ENCODE measurements around the gene YDJC. TPM values are rescaled to one million over a fixed set of nuclear protein-coding genes. Genes with fewer than 3 reads are reported as not detected.

The YDJC gene
- total RNA-seq, 1 donor from 2014 or later = 25.8 TPM

GRCh38 chr22:21579474-21579851, 50.4 kb downstream of the YDJC start:
- TF ChIP-seq, protein P1, sequence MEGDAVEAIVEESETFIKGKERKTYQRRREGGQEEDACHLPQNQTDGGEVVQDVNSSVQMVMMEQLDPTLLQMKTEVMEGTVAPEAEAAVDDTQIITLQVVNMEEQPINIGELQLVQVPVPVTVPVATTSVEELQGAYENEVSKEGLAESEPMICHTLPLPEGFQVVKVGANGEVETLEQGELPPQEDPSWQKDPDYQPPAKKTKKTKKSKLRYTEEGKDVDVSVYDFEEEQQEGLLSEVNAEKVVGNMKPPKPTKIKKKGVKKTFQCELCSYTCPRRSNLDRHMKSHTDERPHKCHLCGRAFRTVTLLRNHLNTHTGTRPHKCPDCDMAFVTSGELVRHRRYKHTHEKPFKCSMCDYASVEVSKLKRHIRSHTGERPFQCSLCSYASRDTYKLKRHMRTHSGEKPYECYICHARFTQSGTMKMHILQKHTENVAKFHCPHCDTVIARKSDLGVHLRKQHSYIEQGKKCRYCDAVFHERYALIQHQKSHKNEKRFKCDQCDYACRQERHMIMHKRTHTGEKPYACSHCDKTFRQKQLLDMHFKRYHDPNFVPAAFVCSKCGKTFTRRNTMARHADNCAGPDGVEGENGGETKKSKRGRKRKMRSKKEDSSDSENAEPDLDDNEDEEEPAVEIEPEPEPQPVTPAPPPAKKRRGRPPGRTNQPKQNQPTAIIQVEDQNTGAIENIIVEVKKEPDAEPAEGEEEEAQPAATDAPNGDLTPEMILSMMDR (IDR thresholded peaks at IDR 0.05; ENCODE audit: unreplicated experiment) = no peak
- Mint-ChIP-seq H3K27me3 (ENCODE audit: low read depth) (no peaks in the 10 kb centered on the region), H3K9me3 (no peaks in the 10 kb centered on the region), H3K36me3 (peaks cover 3% of the 10 kb centered on the region), H3K27ac (peak overlapping the region; percentile 21), H3K4me3 (no peak overlapping the region), H3K4me1 (peaks cover 7% of the 10 kb centered on the region)
- no peak for DNase-seq (ENCODE audit: low spot score in 2 of 2, unreplicated experiment in 2 of 2)

Small RNAs within 50 kb of the gene (microRNA-seq; reads per million reads assigned to microRNA genes)
- 2,801 reads per million, percentile 87 among the genes with 10 or more reads in this experiment for gene MIR130B
- gene MIR301B = 291 reads per million, percentile 70 among the genes with 10 or more reads in this experiment

Other genes with a start within 250 kb of the YDJC start
- 0.13 to 0.68 TPM (median 0.36 TPM) in 3 replicates for gene RIMBP3B, start 246.3 kb downstream of the YDJC start, total RNA-seq
- 26.6 to 27.3 TPM (median 27.2 TPM) in 3 replicates for gene HIC2, start 212.7 kb downstream of the YDJC start, total RNA-seq
- 2.0 to 4.4 TPM (median 4.2 TPM) in 3 replicates for gene TMEM191C, start 162.6 kb downstream of the YDJC start, total RNA-seq
- gene RIMBP3C, start 78.6 kb downstream of the YDJC start, total RNA-seq = 0.31 to 0.71 TPM (median 0.38 TPM) in 3 replicates
- 45.1 to 49.0 TPM (median 48.0 TPM) in 3 replicates for gene UBE2L3, start 62.3 kb downstream of the YDJC start, total RNA-seq
- gene CCDC116, start 2.7 kb upstream of the YDJC start, total RNA-seq = 0.78 to 1.3 TPM (median 0.84 TPM) in 3 replicates
- 19.6 to 22.1 TPM (median 20.2 TPM) in 3 replicates for gene SDF2L1, start 12.3 kb upstream of the YDJC start, total RNA-seq
- 40.5 to 44.8 TPM (median 41.2 TPM) in 3 replicates for gene PPIL2, start 36.0 kb upstream of the YDJC start, total RNA-seq
- 17.2 to 18.4 TPM (median 17.8 TPM) in 3 replicates for gene YPEL1, start 105.8 kb upstream of the YDJC start, total RNA-seq
- 90.2 to 92.9 TPM (median 90.4 TPM) in 3 replicates for gene MAPK1, start 237.6 kb upstream of the YDJC start, total RNA-seq